Panc1 (cell line): ENCODE results near the gene LRRC26. TPM values are rescaled to one million over a fixed set of nuclear protein-coding genes. Genes with fewer than 3 reads are reported as not detected.

ENCODE experiments used
- ATAC-seq: fragments of 200-7000 bp; cut with Tn5 transposase; 2 replicates; pipeline ENCODE4 v1.9.1; 2020; ENCODE audit warnings: mild to moderate bottlenecking, moderate library complexity
- BruUV-seq: library from RNA; stranded (reverse); fragments of 400-500 nt; replicated peaks from 2 replicates; lab custom pipeline; 2021; lab: Mats Ljungman, UMichigan
- CTCF ChIA-PET: fragments of 300-600 bp; sonication (Branson Sonifier 250); formaldehyde crosslinking; loops from one replicate; lab custom pipeline; 2022; ENCODE audit warnings: antibody characterized with exemption; lab: Charles Lee
- POLR2A ChIA-PET: fragments of 300-600 bp; sonication (Branson Sonifier 250); formaldehyde crosslinking; loops from one replicate; lab custom pipeline; 2022; ENCODE audit warnings: antibody characterized with exemption; lab: Charles Lee
- DNase-seq: peaks from one replicate; pipeline ENCODE4 v3.0.0-alpha.2; 2010; ENCODE audit warnings: low read depth, low spot score
- H3K27ac ChIP-seq: 2 replicates; pipeline ENCODE4 v1.5.1; 2011; ENCODE audit warnings: mild to moderate bottlenecking, low read length, inconsistent platforms
- H3K27me3 ChIP-seq: fragments of 200-500 bp; sonication (Bioruptor generic); 2 replicates; pipeline ENCODE4 v1.6.0; 2014; ENCODE audit warnings: low read length, inconsistent platforms; ENCODE audit not compliant: control insufficient read depth, insufficient read depth
- H3K36me3 ChIP-seq: fragments of 200-500 bp; sonication (Bioruptor generic); 2 replicates; pipeline ENCODE4 v1.5.1; 2014; ENCODE audit warnings: inconsistent platforms, mild to moderate bottlenecking, low read length, moderate library complexity; ENCODE audit not compliant: control insufficient read depth, insufficient read depth
- H3K4me1 ChIP-seq: 2 replicates; pipeline ENCODE4 v1.5.1; 2011; ENCODE audit warnings: inconsistent platforms, mild to moderate bottlenecking, low read length, moderate library complexity; ENCODE audit not compliant: control insufficient read depth, insufficient read depth
- H3K4me3 ChIP-seq, 2 experiments: 2 replicates each; pipeline ENCODE4 v1.5.1; 2011 to 2012; ENCODE audit warnings: low read depth in 2 of 2, low read length in 2 of 2, mild to moderate bottlenecking in 2 of 2, inconsistent platforms in 1 of 2, moderate library complexity in 1 of 2
- H3K9me3 ChIP-seq: fragments of 200-500 bp; sonication (Bioruptor generic); 2 replicates; pipeline ENCODE4 v1.5.1; 2014; ENCODE audit warnings: low read depth, mild to moderate bottlenecking, inconsistent platforms, low read length, moderate library complexity; ENCODE audit not compliant: control insufficient read depth, insufficient read depth
- CTCF ChIP-seq: fragments of 450-650 bp; IDR thresholded peaks from 2 replicates; pipeline ENCODE4 v1.5.1; 2017; ENCODE audit warnings: mild to moderate bottlenecking
- POLR2AphosphoS5 ChIP-seq: IDR thresholded peaks from 2 replicates; pipeline ENCODE4 v1.6.1; 2012; ENCODE audit warnings: mild to moderate bottlenecking, low read depth, low read length, moderate library complexity
- REST ChIP-seq, 2 experiments: IDR thresholded peaks; 2 replicates each; pipeline ENCODE4 v1.6.1; 2011 to 2012; ENCODE audit warnings: low read depth in 2 of 2, control low read depth in 1 of 2, low read length in 1 of 2, mild to moderate bottlenecking in 1 of 2, moderate library complexity in 1 of 2; ENCODE audit not compliant: insufficient read depth in 1 of 2
- SIN3A ChIP-seq: IDR thresholded peaks from 2 replicates; pipeline ENCODE4 v1.6.1; 2012; ENCODE audit warnings: low read depth, mild to moderate bottlenecking, low read length, moderate library complexity, borderline replicate concordance; ENCODE audit not compliant: insufficient read depth
- TCF7L2 ChIP-seq: IDR thresholded peaks from 2 replicates; pipeline ENCODE4 v1.6.1; 2011; ENCODE audit warnings: mild to moderate bottlenecking, low read depth, low read length, inconsistent platforms
- in situ Hi-C: cut with HindIII; loops from 2 replicates; pipeline ENCODE4 v1.10.0; 2016; ENCODE audit warnings: low sequenced_read_pairs, low pct_unique_long_range_greater_than_20kb
- intact Hi-C: fragments of 100-400 bp; cut with micrococcal nuclease; formaldehyde crosslinking; loops from one replicate; pipeline ENCODE4 v1.10.0; 2022; ENCODE audit not compliant: unreplicated experiment
- total RNA-seq: library from RNA; stranded (reverse); gene quantifications from one replicate; pipeline ENCODE4 v1.2.1, GENCODE V29; 2021; ENCODE audit not compliant: unreplicated experiment

LRRC26 gene
- total RNA-seq, 1 experiment from 2014 or later = 0.69 TPM

GRCh38 chr9:137189297-137190295 is 19.7 kb upstream of the LRRC26 start:
- Histone ChIP-seq H3K36me3 (no peaks in the 10 kb centered on the region; the same call in 1 of the 2 replicates), H3K27ac (peak overlapping the region; percentile 74), H3K9me3 (no peaks in the 10 kb centered on the region), H3K27me3 (no peaks in the 10 kb centered on the region), H3K4me1 (peaks cover 31% of the 10 kb centered on the region), H3K4me3 (peak overlapping the region; percentile 88 to 89)
- ATAC-seq = no peak; the same call in 1 of the 2 replicates
- in situ Hi-C loops (no loop called here), intact Hi-C loops (no loop called here)
- TF ChIP-seq TCF7L2 = no peak
- TF ChIP-seq CTCF = peak; percentile 28; the same call in 1 of the 2 replicates
- POLR2A ChIA-PET = interaction anchor here (0.6 kb wide), 1 partner anchor 12 kb away, joined by 3 read pairs; no protein-coding TSS in a partner anchor
- BruUV-seq = no TSS peak
- CTCF ChIA-PET = interaction anchor here (1.1 to 1.2 kb wide), 2 partner anchors 9 to 13 kb away, joined by 3 to 4 read pairs; no protein-coding TSS in a partner anchor
- DNase-seq = no peak

- Histone ChIP-seq H3K36me3 (no peaks in the 10 kb centered on the region; the same call in 1 of the 2 replicates), H3K27me3 (no peaks in the 10 kb centered on the region), H3K4me1 (peaks cover 28% of the 10 kb centered on the region), H3K27ac (peak within 1 kb of the TSS; percentile 74), H3K9me3 (no peaks in the 10 kb centered on the region), H3K4me3 (peak within 1 kb of the TSS; percentile 88 to 89)
- TSS peak; percentile 98 for BruUV-seq
- ChIA-PET CTCF (interaction anchor here (1.1 to 1.2 kb wide), 2 partner anchors 10 to 14 kb away, joined by 3 to 4 read pairs; no protein-coding TSS in a partner anchor), POLR2A (interaction anchor here (0.6 kb wide), 1 partner anchor 13 kb away, joined by 3 read pairs; no protein-coding TSS in a partner anchor)
- intact Hi-C loops (no loop called here), in situ Hi-C loops (no loop called here)
- ATAC-seq (peak; percentile 88), DNase-seq (peak; percentile 55)
- TF ChIP-seq CTCF (peak; percentile 60; the same call in 1 of the 2 replicates), REST (IDR thresholded peaks at IDR 0.05; ENCODE audit: insufficient read depth in 1 of 2, low read depth in 2 of 2, low read length in 1 of 2) (0 out of 4 replicates have a peak, but pooled peaks of 1 of the 2 experiments have one; percentile 54), TCF7L2 (no peak), POLR2AphosphoS5 (peak; percentile 89), SIN3A (peak; percentile 84; the same call in 1 of the 2 replicates)
Observed at GRCh38 chr9:137188490-137189296, 18.8 kb upstream of the LRRC26 start, which contains the start of the genes ANAPC2 and SSNA1. ANAPC2 (minus strand) TSS chr9:137188560; CDS start chr9:137188532, 28 bp downstream. SSNA1 (plus strand) TSS chr9:137188676; CDS start chr9:137188727, 51 bp downstream.
